Liver (tissue), 9 donors: ENCODE data around the gene PODXL2. TPM values are rescaled to one million over a fixed set of nuclear protein-coding genes. Genes with fewer than 3 reads are reported as not detected.

Source experiments
- DNase-seq: peaks from one replicate; pipeline ENCODE4 v3.0.0-alpha.2; 2017; ENCODE audit warnings: low spot score
- H3K27ac ChIP-seq, 2 donors: one replicate each; pipeline ENCODE4 v1.7.0; 2013; ENCODE audit warnings: inconsistent platforms in 2 of 2, low read length in 2 of 2, control low read depth in 1 of 2, low read depth in 1 of 2, mild to moderate bottlenecking in 1 of 2
- H3K27me3 ChIP-seq, 4 donors: one replicate each; pipeline versions ENCODE4 v1.6.1 to v1.7.0; 2013; ENCODE audit warnings: low read length in 3 of 4, inconsistent platforms in 1 of 4, mild to moderate bottlenecking in 1 of 4, moderate library complexity in 1 of 4; ENCODE audit not compliant: control insufficient read depth in 4 of 4, insufficient read depth in 4 of 4
- H3K36me3 ChIP-seq, 4 donors: one replicate each; pipeline versions ENCODE4 v1.6.1 to v1.7.0; 2013; ENCODE audit warnings: low read length in 3 of 4, mild to moderate bottlenecking in 3 of 4, low read depth in 1 of 4, moderate library complexity in 1 of 4; ENCODE audit not compliant: control insufficient read depth in 4 of 4, insufficient read depth in 3 of 4
- H3K4me1 ChIP-seq, 4 donors: one replicate each; pipeline versions ENCODE4 v1.6.1 to v1.7.0; 2013; ENCODE audit warnings: low read length in 3 of 4, mild to moderate bottlenecking in 3 of 4, moderate library complexity in 1 of 4; ENCODE audit not compliant: control insufficient read depth in 4 of 4, insufficient read depth in 4 of 4
- H3K4me3 ChIP-seq, 3 donors: one replicate each; pipeline versions ENCODE4 v1.6.1 to v1.7.0; 2013; ENCODE audit warnings: low read length in 3 of 3, control low read depth in 1 of 3, low read depth in 1 of 3, mild to moderate bottlenecking in 1 of 3
- H3K9ac ChIP-seq, 2 donors: one replicate each; pipeline ENCODE4 v1.7.0; 2013; ENCODE audit warnings: low read length in 2 of 2, mild to moderate bottlenecking in 2 of 2, moderate library complexity in 2 of 2, control low read depth in 1 of 2, low read depth in 1 of 2
- H3K9me3 ChIP-seq, 4 donors: one replicate each; pipeline versions ENCODE4 v1.6.1 to v1.7.0; 2013; ENCODE audit warnings: low read length in 3 of 4; ENCODE audit not compliant: control insufficient read depth in 4 of 4
- ATF3 ChIP-seq: IDR thresholded peaks from 2 replicates; pipeline ENCODE4 v1.6.1; 2016; ENCODE audit warnings: antibody characterized with exemption
- CTCF ChIP-seq: fragments of 150-350 bp; IDR thresholded peaks from 2 replicates; pipeline ENCODE4 v1.5.1; 2017; ENCODE audit warnings: improper control_type of control experiment, low read depth, low read length; ENCODE audit not compliant: missing input control
- EGR1 ChIP-seq, 2 donors: IDR thresholded peaks; 2 replicates each; pipeline ENCODE4 v1.6.1; 2016 to 2018; ENCODE audit warnings: antibody characterized with exemption in 2 of 2, low read depth in 2 of 2
- FOXA1 ChIP-seq: IDR thresholded peaks from 2 replicates; pipeline ENCODE4 v1.6.1; 2016; ENCODE audit warnings: antibody characterized with exemption
- FOXA2 ChIP-seq: IDR thresholded peaks from 2 replicates; pipeline ENCODE4 v1.6.1; 2016; ENCODE audit warnings: antibody characterized with exemption
- HNF4A ChIP-seq, 2 donors: conservative IDR thresholded peaks; 2 replicates each; pipeline ENCODE4 v1.6.1; 2016; ENCODE audit warnings: antibody characterized with exemption in 2 of 2, mild to moderate bottlenecking in 2 of 2
- HNF4G ChIP-seq: IDR thresholded peaks from 2 replicates; pipeline ENCODE4 v1.6.1; 2016; ENCODE audit warnings: antibody characterized with exemption
- JUND ChIP-seq, 2 donors: IDR thresholded peaks; 2 replicates each; pipeline ENCODE4 v1.6.1; 2016; ENCODE audit warnings: antibody characterized with exemption in 2 of 2
- MAX ChIP-seq: IDR thresholded peaks from 2 replicates; pipeline ENCODE4 v1.6.1; 2016; ENCODE audit warnings: antibody characterized with exemption
- NR2F2 ChIP-seq: IDR thresholded peaks from 2 replicates; pipeline ENCODE4 v1.6.1; 2016; ENCODE audit warnings: antibody characterized with exemption
- RAD21 ChIP-seq, 2 donors: IDR thresholded peaks; 2 replicates each; pipeline ENCODE4 v1.6.1; 2016; ENCODE audit warnings: antibody characterized with exemption in 2 of 2, mild to moderate bottlenecking in 2 of 2
- REST ChIP-seq: IDR thresholded peaks from 2 replicates; pipeline ENCODE4 v1.6.1; 2016; ENCODE audit warnings: antibody characterized with exemption, mild to moderate bottlenecking
- RXRA ChIP-seq, 2 donors: IDR thresholded peaks; 2 replicates each; pipeline ENCODE4 v1.6.1; 2017 to 2018; ENCODE audit warnings: antibody characterized with exemption in 2 of 2, mild to moderate bottlenecking in 1 of 2
- SP1 ChIP-seq: IDR thresholded peaks from 2 replicates; pipeline ENCODE4 v1.6.1; 2018; ENCODE audit warnings: antibody characterized with exemption, mild to moderate bottlenecking
- TAF1 ChIP-seq: conservative IDR thresholded peaks from 2 replicates; pipeline ENCODE4 v1.6.1; 2016; ENCODE audit warnings: antibody characterized with exemption, mild to moderate bottlenecking
- YY1 ChIP-seq: IDR thresholded peaks from 2 replicates; pipeline ENCODE4 v1.6.1; 2016; ENCODE audit warnings: antibody characterized with exemption, mild to moderate bottlenecking
- ZBTB33 ChIP-seq: IDR thresholded peaks from 2 replicates; pipeline ENCODE4 v1.6.1; 2016; ENCODE audit warnings: antibody characterized with exemption
- WGBS: extraction: QIAGEN DNeasy Blood & Tissue Kit; methylation state at CpG from one replicate; pipeline ENCODE4 v1.1.7; 2013; 5-methylcytosine and 5-hydroxymethylcytosine counted together
- polyA plus RNA-seq, 2 donors: library from polyadenylated mRNA; stranded (reverse) in 1 of 2; unstranded in 1 of 2; fragments of 200-250 nt in 1 of 2; fragments of >200 nt in 1 of 2; fragmentation: Nextera tagmentation in 1 of 2; extraction: Ambion mirVana in 1 of 2; gene quantifications; one replicate each; pipeline versions ENCODE4 v1.2.1 to v1.2.3, GENCODE V29; 2013 to 2015
- total RNA-seq, 2 donors: library from RNA; depleted of rRNA; stranded (reverse); fragments of >200 nt; gene quantifications; one replicate each; pipeline ENCODE4 v1.2.3, GENCODE V29; 2014
- donor health status: healthy.
- donor health status: healthy.
- donor health status: healthy.
- donor health status: healthy.
- donor health status: healthy.

Gene PODXL2
- total and polyA plus RNA-seq, 4 donors, result 0.47 to 1.4 (median 0.88) TPM

- Histone ChIP-seq H3K27ac (no peak overlapping the region), H3K4me1 (peaks cover 3 to 19% (median 16%) of the 10 kb centered on the region in 4 donors), H3K4me3 (no peak overlapping the region), H3K9me3 (no peaks in the 10 kb centered on the region), H3K9ac (no peak overlapping the region), H3K36me3 (peaks cover 0 to 2% (median 0%) of the 10 kb centered on the region in 4 donors), H3K27me3 (no peaks in the 10 kb centered on the region)
- 97% methylated on average over 6 of the region's 6 CpGs for whole genome bisulfite sequencing
- no peak for TF ChIP-seq MAX
- TF ChIP-seq HNF4G, result no peak
- TF ChIP-seq FOXA1, result no peak
- TF ChIP-seq EGR1 (IDR thresholded peaks at IDR 0.05; ENCODE audit: low read depth in 2 of 2), result no peak
- no peak for TF ChIP-seq RXRA (IDR thresholded peaks at IDR 0.05)
- TF ChIP-seq SP1, result no peak
- TF ChIP-seq RAD21 (IDR thresholded peaks at IDR 0.05), result no peak
- no peak for TF ChIP-seq ATF3
- no peak for TF ChIP-seq FOXA2
- TF ChIP-seq ZBTB33, result no peak
- TF ChIP-seq HNF4A (conservative IDR thresholded peaks at IDR 0.05), result no peak
- no peak for TF ChIP-seq NR2F2
- no peak for TF ChIP-seq TAF1
- TF ChIP-seq CTCF, result no peak
- TF ChIP-seq YY1, result no peak
- no peak for TF ChIP-seq JUND (IDR thresholded peaks at IDR 0.05)
- no peak for DNase-seq
Observed at GRCh38 chr3:127584734-127585133, 44.3 kb upstream of the PODXL2 start.

DNA sequence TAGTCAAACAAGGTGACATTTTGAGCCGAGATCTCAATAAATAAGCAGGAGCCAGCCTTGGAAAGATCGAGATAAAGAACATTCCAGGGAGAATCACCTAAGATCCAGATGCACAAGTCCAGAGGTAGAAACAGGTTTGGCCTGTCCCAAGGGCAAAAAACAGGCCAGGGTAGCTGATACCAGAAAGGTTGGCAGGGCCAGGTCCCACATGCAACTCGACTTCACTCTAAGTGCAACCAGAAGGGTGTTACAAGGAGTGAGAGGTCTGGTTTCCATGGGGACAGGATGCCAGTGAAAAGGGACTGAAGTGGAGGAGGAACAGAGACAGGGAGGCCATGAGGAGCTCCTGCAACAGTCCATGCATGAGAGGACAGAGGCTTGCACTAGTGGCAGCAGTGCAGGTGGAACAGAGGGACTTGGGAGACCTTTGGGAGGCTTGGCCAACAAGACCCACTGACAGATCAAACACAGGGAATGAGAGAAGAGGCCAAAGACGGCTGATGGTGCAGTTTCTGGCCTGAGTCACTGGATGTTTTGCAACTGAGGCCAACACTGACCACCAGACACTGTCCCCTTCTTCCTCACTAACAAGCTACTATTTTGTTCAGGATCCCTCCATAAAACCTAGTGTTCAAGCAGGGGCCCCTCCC is 43.7 kb upstream of the PODXL2 start:
- Histone ChIP-seq H3K27ac (no peak overlapping the region), H3K4me1 (peaks cover 3 to 21% (median 16%) of the 10 kb centered on the region in 4 donors), H3K4me3 (no peak overlapping the region), H3K9me3 (no peaks in the 10 kb centered on the region), H3K27me3 (no peaks in the 10 kb centered on the region), H3K36me3 (peaks cover 0 to 2% (median 0%) of the 10 kb centered on the region in 4 donors), H3K9ac (no peak overlapping the region)
- WGBS, result 77% methylated on average over 4 of the region's 4 CpGs
- no peak for DNase-seq
- no peak for TF ChIP-seq TAF1
- TF ChIP-seq SP1, result no peak
- TF ChIP-seq EGR1 (IDR thresholded peaks at IDR 0.05; ENCODE audit: low read depth in 2 of 2), result no peak
- TF ChIP-seq ZBTB33, result no peak
- no peak for TF ChIP-seq CTCF
- TF ChIP-seq RXRA (IDR thresholded peaks at IDR 0.05), result no peak
- no peak for TF ChIP-seq MAX
- TF ChIP-seq RAD21 (IDR thresholded peaks at IDR 0.05), result no peak
- TF ChIP-seq FOXA2, result no peak
- TF ChIP-seq HNF4G, result no peak
- TF ChIP-seq REST, result no peak
- TF ChIP-seq NR2F2, result no peak
- TF ChIP-seq ATF3, result no peak
- no peak for TF ChIP-seq YY1
- no peak for TF ChIP-seq FOXA1
- TF ChIP-seq HNF4A (conservative IDR thresholded peaks at IDR 0.05), result no peak
